ENCODE results near the gene PLK5.

The PLK5 gene

DNA sequence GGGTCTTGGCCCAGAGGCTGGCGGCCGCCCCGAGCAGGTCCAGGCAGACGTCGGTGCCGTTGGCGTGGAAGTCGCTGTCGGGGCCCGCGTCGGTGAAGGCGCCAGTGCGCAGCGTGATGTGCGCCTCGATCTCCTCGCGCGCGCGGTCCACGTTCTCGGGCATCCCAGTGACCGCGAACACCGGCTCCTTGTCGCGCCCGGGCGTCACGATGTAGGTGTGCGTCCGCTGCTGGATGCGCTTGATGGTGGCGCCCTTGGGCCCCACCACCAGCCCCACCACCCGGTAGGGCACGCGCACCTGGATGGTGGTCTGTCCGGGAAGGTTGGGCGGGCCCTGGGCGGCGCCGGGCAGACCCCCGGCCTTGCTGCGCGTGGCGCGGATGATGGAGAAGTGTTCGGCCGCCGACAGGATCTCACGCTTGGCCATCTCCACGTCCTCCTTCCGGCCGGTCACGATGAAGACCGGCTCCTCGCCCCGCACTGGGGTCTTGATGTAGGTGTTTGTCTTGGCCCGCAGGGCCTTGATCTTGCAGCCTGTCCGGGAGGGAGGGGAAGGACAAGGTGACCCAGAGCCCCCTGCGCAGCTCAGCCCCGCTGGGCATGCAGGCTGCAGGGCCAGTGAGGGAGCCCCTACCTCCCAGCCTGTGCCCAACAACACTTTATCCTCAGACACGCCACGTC is 32.7 kb downstream of the PLK5 start:
- no peak for DNase-seq

DNA sequence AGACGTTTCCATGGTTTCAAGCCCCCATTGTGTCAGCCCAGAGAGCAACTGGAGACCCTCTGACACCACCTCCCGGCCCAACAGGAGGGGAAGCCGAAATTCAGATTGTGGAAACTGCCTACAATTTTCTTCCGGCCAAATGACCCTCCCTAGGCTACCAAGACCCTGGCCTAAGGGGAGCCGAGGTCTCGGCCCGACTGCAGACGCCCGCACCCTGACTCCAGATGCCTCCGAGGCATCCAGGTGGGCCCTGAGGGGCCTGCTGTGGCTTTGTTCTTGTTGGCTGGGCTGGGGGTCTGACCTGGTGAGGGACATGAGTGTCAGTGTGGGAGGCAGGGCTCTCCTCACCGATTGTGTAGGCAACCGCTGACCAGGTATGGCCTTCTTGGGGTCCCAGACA is 34.7 kb downstream of the PLK5 start:
- DNase-seq, result no peak

GRCh38 chr19:1560286-1560882 is 36.5 kb downstream of the PLK5 start:
- no peak for DNase-seq

- no peak for DNase-seq
Measured at GRCh38 chr19:1561236-1561842, 37.5 kb downstream of the PLK5 start.

DNA sequence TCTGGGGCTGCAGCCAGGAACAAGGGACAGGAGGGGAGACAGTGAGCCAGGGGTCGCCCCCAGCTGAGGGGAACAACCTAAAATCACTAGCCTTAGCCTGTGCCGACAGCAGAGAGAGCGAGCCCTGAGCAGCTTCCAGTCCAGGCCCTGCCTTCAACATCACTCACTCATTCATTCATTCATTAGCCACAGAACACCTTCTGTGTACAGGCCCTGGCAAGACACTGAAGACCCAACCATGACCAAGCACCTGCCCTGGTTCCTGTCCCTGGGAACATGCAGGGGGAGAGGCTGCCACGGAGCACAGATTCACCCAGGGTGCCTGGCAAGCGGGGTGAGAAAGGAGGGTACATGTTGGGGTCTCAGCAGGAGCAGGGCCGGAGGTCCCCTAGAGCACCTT is 39.4 kb downstream of the PLK5 start:
- no peak for DNase-seq

DNA sequence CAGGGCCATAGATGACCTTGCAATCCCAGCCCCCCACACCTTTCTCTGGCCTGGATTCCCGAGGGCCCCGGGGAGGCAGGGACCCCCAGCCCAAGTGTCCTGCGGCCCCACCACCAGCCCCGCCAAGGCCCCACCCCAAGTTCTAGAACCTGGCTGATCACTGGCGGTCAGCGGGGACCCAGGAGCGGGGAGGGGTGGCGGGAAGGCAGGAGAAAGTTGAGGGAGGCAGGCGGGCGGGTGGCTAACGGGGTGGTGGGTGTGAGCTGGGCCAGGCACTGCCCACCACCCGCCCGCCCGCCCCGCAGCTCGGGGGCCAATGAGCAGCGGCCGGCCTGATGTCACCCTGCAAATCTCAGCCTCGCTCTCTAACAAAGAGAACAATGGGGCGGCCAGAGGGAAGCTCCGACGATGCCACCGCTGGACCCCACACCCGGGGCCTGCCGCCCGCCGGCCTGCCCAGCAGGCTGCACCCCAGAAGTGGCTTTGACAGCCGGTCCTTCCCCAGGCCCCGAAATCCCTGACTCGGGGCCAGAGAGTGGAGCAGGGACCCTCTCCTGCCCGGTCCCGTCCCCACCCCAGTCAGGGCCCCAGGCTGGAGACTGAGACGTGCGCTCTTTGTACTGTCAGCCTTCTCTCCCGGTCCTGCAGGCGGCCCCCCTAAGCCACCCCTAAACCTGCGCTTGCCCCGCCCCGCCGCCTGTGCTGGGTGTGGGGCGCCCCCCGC is 42.7 kb downstream of the PLK5 start:
- DNase-seq, result peak; percentile 78

GRCh38 chr19:1567116-1567847 is 43.4 kb downstream of the PLK5 start:
- no peak for DNase-seq

GRCh38 chr19:1567848-1568227 is 44.0 kb downstream of the PLK5 start:
- DNase-seq, result no peak

DNA sequence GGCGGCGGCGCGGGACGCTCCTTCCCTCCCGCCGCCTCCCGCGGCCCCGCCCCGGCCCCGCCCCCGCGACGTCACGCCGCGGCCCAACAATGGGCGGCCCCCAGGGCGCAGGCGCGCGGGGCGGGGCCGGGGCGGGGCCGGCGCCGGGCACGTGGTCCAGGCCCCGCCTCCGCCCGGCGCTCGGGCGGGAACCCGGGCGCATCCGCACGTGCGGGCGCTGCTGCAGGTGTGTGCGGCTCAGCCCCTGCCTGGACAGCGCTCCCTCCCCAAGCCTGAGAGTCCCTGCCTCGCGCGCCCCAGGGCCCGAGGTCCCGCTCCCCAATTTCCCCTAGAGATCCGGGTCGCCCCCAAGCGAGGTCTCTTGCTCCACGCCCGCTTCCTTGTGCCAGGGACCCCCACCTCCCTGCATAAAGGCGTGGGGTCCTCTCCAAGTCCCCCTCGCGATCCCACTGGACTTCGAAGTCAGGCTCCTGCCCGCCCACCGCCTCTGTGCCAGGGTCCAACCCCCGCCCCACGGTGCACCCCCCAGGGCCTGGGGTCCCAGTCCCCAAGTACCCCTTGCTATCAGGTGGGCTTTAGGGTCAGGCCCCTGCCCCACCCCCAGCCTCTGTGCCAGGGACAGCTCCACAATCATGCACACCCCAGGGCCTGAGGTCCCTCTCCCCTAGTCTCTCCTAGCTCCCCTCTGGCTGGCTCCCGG is 44.6 kb downstream of the PLK5 start, which contains the start of gene MEX3D:
Gene MEX3D (minus strand): TSS at position 6 of the 700 bp plus-strand sequence. CDS start 267 bp downstream, outside the sequence.
- DNase-seq, result peak; percentile 72

- DNase-seq, result no peak
Measured at GRCh38 chr19:1569997-1570396, 46.1 kb downstream of the PLK5 start.

DNA sequence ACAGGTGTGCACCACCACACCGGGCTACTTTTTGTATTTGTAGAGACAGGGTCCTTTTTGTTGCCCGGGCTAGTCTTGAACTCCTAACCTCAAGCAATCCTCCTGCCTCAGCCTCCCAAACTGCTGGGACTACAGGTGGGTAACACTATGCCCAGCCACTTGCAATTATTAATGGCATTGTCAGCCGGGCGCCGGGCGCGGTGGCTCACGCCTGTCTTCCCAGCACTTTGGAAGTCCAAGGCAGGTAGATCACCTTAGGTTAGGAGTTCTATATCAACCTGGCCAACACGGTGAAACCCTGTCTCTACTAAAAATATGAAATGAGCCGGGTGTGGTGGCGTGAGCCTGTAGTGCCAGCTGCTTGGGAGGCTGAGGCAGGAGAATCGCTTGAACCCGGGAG is 47.0 kb downstream of the PLK5 start:
- no peak for DNase-seq

GRCh38 chr19:1571358-1571757 is 47.5 kb downstream of the PLK5 start:
- DNase-seq, result no peak

DNA sequence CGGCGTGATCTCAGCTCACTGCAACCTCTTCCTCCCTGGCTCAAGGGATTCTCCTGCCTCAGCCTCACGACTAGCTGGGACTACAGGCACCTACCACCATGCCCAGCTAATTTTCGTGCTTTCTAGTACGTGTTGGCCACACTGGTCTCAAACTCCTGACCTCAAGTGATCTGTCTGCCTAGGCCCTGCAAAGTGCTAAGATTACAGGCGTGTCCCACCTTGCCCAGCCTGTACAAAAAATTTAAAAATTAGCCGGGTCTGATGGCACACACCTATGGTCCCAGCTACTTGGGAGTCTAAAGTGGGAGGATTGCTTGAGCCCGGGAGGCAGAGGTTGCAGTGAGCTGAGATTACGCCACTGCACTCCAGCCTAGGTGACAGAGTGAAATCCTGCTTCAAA is 48.9 kb downstream of the PLK5 start:
- DNase-seq, result no peak

DNA sequence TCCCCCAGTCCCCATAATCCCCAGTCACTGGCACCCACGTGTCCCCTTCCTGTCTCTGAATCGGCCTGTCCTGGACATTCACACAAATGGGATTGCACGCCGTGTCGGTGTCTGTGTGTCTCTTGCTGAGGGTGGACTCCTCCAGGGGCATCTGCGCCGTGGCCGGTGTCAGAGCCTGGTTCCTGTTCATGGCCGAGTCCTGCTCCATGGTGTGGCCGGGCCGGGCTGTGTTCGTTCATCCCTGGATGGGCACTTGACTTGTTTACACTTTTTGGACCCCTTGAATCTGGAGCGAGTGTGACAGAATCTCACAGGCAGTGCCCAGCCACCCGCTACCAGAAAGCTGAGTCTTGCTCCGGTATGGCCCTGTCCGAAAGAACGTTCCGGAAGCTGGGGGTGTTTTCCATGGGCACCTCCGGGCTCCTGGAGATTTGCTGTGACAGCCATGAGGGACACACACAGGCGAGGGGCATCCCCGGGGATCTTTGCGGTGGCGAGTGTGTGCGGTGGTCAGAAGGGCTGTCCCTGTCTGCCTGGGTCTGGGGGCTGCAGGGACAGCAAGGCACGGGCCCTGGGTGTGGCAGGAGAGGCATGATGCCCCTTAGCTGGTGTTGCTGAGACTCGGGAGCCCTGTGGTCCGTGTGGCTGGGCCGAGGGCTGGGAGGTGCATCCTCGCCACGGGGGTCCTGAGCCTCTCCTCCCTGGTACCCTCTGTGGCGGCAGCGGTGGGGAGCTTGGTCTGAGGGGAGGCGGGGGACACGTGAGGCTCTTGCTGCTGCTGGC is 50.7 kb downstream of the PLK5 start:
- DNase-seq, result no peak

- DNase-seq, result no peak
Measured at GRCh38 chr19:1575323-1576241, 51.7 kb downstream of the PLK5 start.

- DNase-seq, result no peak
Measured at GRCh38 chr19:1576242-1577089, 52.6 kb downstream of the PLK5 start.

DNA sequence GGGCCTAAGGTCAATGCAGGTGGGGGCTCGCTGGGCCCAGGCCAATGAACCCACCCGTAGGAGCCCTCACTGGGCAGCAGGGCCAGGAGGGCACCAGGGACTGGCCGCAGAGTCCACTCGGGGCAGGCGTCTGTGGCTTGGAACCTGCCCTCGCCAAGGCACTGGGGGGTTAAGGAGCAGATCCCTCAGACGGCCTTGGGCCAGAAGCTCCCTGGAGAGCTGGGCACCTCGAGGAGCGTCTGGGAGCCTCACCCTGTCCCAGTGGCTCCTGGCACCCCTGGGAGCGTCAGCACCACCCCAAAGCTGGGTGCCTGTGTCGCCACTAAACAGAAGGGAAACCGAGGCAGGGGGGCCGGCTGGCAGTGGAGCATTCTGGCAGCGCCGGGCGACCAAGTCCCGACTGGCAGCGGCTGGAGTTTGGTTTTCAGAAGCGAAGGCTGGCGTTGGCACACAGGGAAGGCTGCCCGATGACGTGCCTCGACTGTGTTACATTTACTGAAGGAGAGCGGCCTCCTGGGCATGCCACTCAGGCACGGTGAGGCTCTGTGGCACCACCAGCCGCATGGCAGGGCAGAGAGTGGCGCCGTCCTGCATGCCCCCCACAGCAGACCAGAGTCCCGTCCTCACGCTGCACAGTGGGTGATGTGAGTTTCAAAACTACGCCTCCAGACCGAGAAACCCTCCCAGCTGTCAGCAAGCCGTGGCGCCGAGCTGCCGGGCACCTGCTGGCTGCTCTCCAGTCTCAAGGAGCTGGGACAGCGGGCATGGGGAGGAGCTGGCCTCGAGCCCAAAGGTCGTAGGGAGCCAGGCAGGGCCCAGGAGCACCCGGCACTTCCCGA is 53.4 kb downstream of the PLK5 start:
- no peak for DNase-seq

- no peak for DNase-seq
Measured at GRCh38 chr19:1577929-1578618, 54.2 kb downstream of the PLK5 start.

Data from NCI-H82 (cell line).